GM12878 (cell line): Measurements from ENCODE around the gene SHANK3. TPM values are rescaled to one million over a fixed set of nuclear protein-coding genes. Genes with fewer than 3 reads are reported as not detected.

ENCODE experiments used
- ATAC-seq: fragments of 200-7000 bp; cut with Tn5 transposase; 3 replicates; pipeline ENCODE4 v1.9.1; 2020; ENCODE audit warnings: mild to moderate bottlenecking, moderate library complexity
- BruUV-seq: library from RNA; stranded (reverse); fragments of 400-500 nt; replicated peaks from 2 replicates; lab custom pipeline; 2021; lab: Mats Ljungman, UMichigan
- CTCF ChIA-PET: fragments of 300-600 bp; sonication (Branson Sonifier 250); formaldehyde crosslinking; extraction: SDS; loops from one replicate; lab custom pipeline; 2021; ENCODE audit warnings: inconsistent platforms; lab: Yijun Ruan, JAX
- POLR2A ChIA-PET: fragments of 350-600 bp; formaldehyde crosslinking; extraction: SDS; loops from one replicate; lab custom pipeline; 2021; ENCODE audit warnings: inconsistent platforms; lab: Charles Lee
- RAD21 ChIA-PET: fragments of 300-600 bp; sonication (Branson Sonifier 250); formaldehyde crosslinking; loops from one replicate; lab custom pipeline; 2023; ENCODE audit warnings: antibody characterized with exemption; ENCODE audit not compliant: unreplicated experiment; lab: Charles Lee
- SMC1A ChIA-PET: fragments of 300-600 bp; sonication (Branson Sonifier 250); formaldehyde crosslinking; loops from one replicate; lab custom pipeline; 2023; ENCODE audit not compliant: unreplicated experiment, uncharacterized antibody; lab: Charles Lee
- DNase-seq: peaks from one replicate; pipeline ENCODE4 v3.0.0-alpha.2; 2011; ENCODE audit warnings: low read depth, low spot score
- FAIRE-seq: peaks from 3 replicates; lab custom pipeline; 2011; peaks lifted over from hg19 to GRCh38; lab: Jason Lieb, UNC
- H2AFZ ChIP-seq: 2 replicates; pipeline ENCODE4 v1.6.0; 2011; ENCODE audit warnings: low read depth, low read length, control low read depth; ENCODE audit not compliant: control insufficient read depth
- H3K27ac ChIP-seq: 2 replicates; pipeline ENCODE4 v1.5.1; 2011; ENCODE audit warnings: control low read depth; ENCODE audit not compliant: control insufficient read depth, insufficient read depth
- H3K27me3 ChIP-seq, 2 experiments: replicated peaks in 1 of 2; 2 replicates each; pipeline versions ENCODE4 v1.6.0 to v1.6.1; 2011; ENCODE audit warnings: low read length in 1 of 2; ENCODE audit not compliant: control insufficient read depth in 2 of 2, insufficient read depth in 2 of 2
- H3K36me3 ChIP-seq, 2 experiments: 2 replicates each; pipeline ENCODE4 v1.5.1; 2011; ENCODE audit warnings: low read length in 1 of 2; ENCODE audit not compliant: control insufficient read depth in 2 of 2, insufficient read depth in 2 of 2
- H3K4me1 ChIP-seq: 2 replicates; pipeline ENCODE4 v1.6.1; 2011; ENCODE audit warnings: mild to moderate bottlenecking, low read length, moderate library complexity, mixed read lengths; ENCODE audit not compliant: control insufficient read depth, insufficient read depth
- H3K4me2 ChIP-seq: 2 replicates; pipeline ENCODE4 v1.6.0; 2011; ENCODE audit warnings: control low read depth; ENCODE audit not compliant: control insufficient read depth, insufficient read depth
- H3K4me3 ChIP-seq: fragments of 200-600 bp; sonication (generic); 2 replicates; pipeline ENCODE4 v1.5.1; 2016
- H3K79me2 ChIP-seq: 2 replicates; pipeline ENCODE4 v1.6.0; 2011; ENCODE audit warnings: low read length; ENCODE audit not compliant: control insufficient read depth, insufficient read depth
- H3K9ac ChIP-seq: 2 replicates; pipeline ENCODE4 v1.8.0; 2011; ENCODE audit warnings: low read length, control low read depth, mixed read lengths; ENCODE audit not compliant: control insufficient read depth, insufficient read depth
- H3K9me3 ChIP-seq: replicated peaks from 3 replicates; pipeline ENCODE4 v1.5.1; 2011; ENCODE audit warnings: mild to moderate bottlenecking, low read length; ENCODE audit not compliant: control insufficient read depth, insufficient read depth
- H4K20me1 ChIP-seq: 2 replicates; pipeline ENCODE4 v1.6.0; 2011; ENCODE audit not compliant: control insufficient read depth, insufficient read depth
- ATF7 ChIP-seq: fragments of 450-650 bp; IDR thresholded peaks from 2 replicates; pipeline ENCODE4 v1.6.1; 2016; ENCODE audit warnings: low read depth, mild to moderate bottlenecking
- BCL11A ChIP-seq: IDR thresholded peaks from 2 replicates; pipeline ENCODE4 v1.6.1; 2011; ENCODE audit warnings: low read depth, low read length
- DPF2 ChIP-seq: fragments of 450-650 bp; IDR thresholded peaks from 2 replicates; pipeline ENCODE4 v1.6.1; 2017; ENCODE audit warnings: mild to moderate bottlenecking
- EGR1 ChIP-seq, 2 experiments: IDR thresholded peaks; 1 replicate in 1 of 2; 2 replicates in 1 of 2; pipeline ENCODE4 v1.6.1; 2011 to 2012; ENCODE audit warnings: low read depth in 2 of 2, low read length in 2 of 2, borderline replicate concordance in 1 of 2, mild to moderate bottlenecking in 1 of 2, moderate library complexity in 1 of 2
- ESRRA ChIP-seq: IDR thresholded peaks from 2 replicates; pipeline ENCODE4 v1.6.1; 2012; ENCODE audit warnings: mild to moderate bottlenecking, low read length, improper control_type of control experiment
- ETV6 ChIP-seq, 2 experiments: fragments of 450-650 bp in 1 of 2; IDR thresholded peaks in 1 of 2; conservative IDR thresholded peaks in 1 of 2; 2 replicates each; pipeline ENCODE4 v1.6.1; 2014; ENCODE audit warnings: antibody characterized with exemption in 1 of 2, borderline replicate concordance in 1 of 2, low read depth in 1 of 2, mild to moderate bottlenecking in 1 of 2, moderate library complexity in 1 of 2
- HCFC1 ChIP-seq: fragments of 150-350 bp; IDR thresholded peaks from 2 replicates; pipeline ENCODE4 v1.6.1; 2014; ENCODE audit warnings: low read length
- RELA ChIP-seq: fragments of 450-650 bp; IDR thresholded peaks from 2 replicates; pipeline ENCODE4 v1.8.0; 2014; ENCODE audit warnings: borderline replicate concordance; ENCODE audit not compliant: partially characterized antibody
- RUNX3 ChIP-seq: IDR thresholded peaks from 2 replicates; pipeline ENCODE4 v1.6.1; 2012; ENCODE audit warnings: low read length, inconsistent platforms
- SIN3A ChIP-seq: IDR thresholded peaks from 2 replicates; pipeline ENCODE4 v1.6.1; 2012; ENCODE audit warnings: low read depth, low read length, improper control_type of control experiment
- SMAD1 ChIP-seq: fragments of 450-650 bp; IDR thresholded peaks from 2 replicates; pipeline ENCODE4 v1.6.1; 2018; ENCODE audit warnings: mild to moderate bottlenecking, low read depth; ENCODE audit not compliant: partially characterized antibody
- SPI1 ChIP-seq: IDR thresholded peaks from 2 replicates; pipeline ENCODE4 v1.6.1; 2011; ENCODE audit warnings: low read depth, mild to moderate bottlenecking, low read length, moderate library complexity, borderline replicate concordance; ENCODE audit not compliant: insufficient read depth
- STAT1 ChIP-seq: fragments of 450-650 bp; conservative IDR thresholded peaks from 2 replicates; pipeline ENCODE4 v1.6.1; 2014; ENCODE audit warnings: antibody characterized with exemption, mild to moderate bottlenecking
- YBX1 ChIP-seq: fragments of 450-650 bp; IDR thresholded peaks from 2 replicates; pipeline ENCODE4 v1.6.1; 2016; ENCODE audit warnings: antibody characterized with exemption
- WGBS: methylation state at CpG from one replicate; pipeline ENCODE4 v1.1.6; 2016; ENCODE audit warnings: low lambda C conversion rate; ENCODE audit not compliant: insufficient replicate concordance, insufficient coverage; ENCODE audit errors: missing lambda C conversion rate; 5-methylcytosine and 5-hydroxymethylcytosine counted together
- in situ Hi-C: fragments of 300-500 bp; cut with MboI; formaldehyde crosslinking; loops from 9 replicates; pipeline ENCODE4 v1.14.3; 2018; ENCODE audit warnings: mixed read lengths
- intact Hi-C: fragments of 100-400 bp; cut with micrococcal nuclease; formaldehyde crosslinking; loops from one replicate; pipeline ENCODE4 v1.14.2; 2022; ENCODE audit not compliant: unreplicated experiment
- polyA plus RNA-seq, 11 experiments: library from polyadenylated mRNA; depleted of rRNA in 4 of 11; unstranded in 6 of 11; stranded (reverse) in 5 of 11; fragments of >200 nt; fragmentation: Nextera tagmentation in 4 of 11; fragmentation: Illumina TruSeq in 1 of 11; extraction: Ambion mirVana in 4 of 11; extraction: Trizol in 1 of 11; gene quantifications; 1 replicate in 1 of 11; 2 replicates in 10 of 11; pipeline versions ENCODE4 v1.2.1 to v1.2.3, GENCODE V29; 2011 to 2016; ENCODE audit warnings: inconsistent platforms in 2 of 11, missing spikeins in 2 of 11, low read depth in 1 of 11
- total RNA-seq, 4 experiments: library from RNA; depleted of rRNA in 3 of 4; stranded (reverse); fragments of >200 nt in 3 of 4; fragmentation: Illumina TruSeq in 1 of 4; extraction: Trizol in 1 of 4; gene quantifications; 2 replicates each; pipeline versions ENCODE4 v1.2.1 to v1.2.3, GENCODE V29; 2013 to 2021
- TF ChIP-seq, protein P1 (sequence below): fragments of 450-650 bp; IDR thresholded peaks from 2 replicates; pipeline ENCODE4 v1.6.1; 2017; ENCODE audit warnings: mild to moderate bottlenecking, moderate library complexity
- TF ChIP-seq, protein P2 (sequence below): fragments of 450-650 bp; formaldehyde crosslinking; IDR thresholded peaks from 2 replicates; pipeline ENCODE4 v1.4.0; 2022; ENCODE audit warnings: mild to moderate bottlenecking, moderate library complexity

SHANK3 gene
- total and polyA plus RNA-seq, 10 of the 15 experiments (the other 5 are each of a cell fraction or from before 2014, with no cell fraction given): under 0.01 to 0.10 (median 0.05) TPM; not detected in 6

DNA sequence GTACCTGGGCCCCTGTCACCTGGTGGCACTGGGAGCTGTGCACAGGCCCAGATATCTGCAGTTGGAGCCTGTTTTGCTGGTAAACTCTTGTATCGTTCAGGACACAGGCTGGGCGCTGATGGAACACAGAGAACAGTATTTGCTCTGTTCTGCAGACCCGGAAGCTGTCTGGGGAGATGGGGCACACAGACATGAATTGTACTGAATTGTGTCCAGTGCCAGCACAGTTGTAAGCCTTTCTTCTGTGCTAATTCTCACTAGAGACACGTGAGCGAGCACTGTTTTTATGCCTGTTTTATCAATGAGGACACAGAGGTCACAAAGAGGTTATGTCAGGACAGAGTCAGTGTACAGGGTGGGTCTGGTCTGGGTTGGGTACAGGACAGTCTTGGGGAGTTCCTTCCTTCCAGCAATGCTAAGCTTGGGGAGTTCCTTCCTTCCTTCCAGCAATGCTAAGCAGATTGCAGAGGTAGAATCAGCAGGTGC is 41.0 kb downstream of the SHANK3 start (continued):
- TF ChIP-seq ESRRA (no peak), SPI1 (no peak), YBX1 (no peak), SIN3A (no peak), RUNX3 (no peak), RELA (no peak)
- TF ChIP-seq, protein P1, sequence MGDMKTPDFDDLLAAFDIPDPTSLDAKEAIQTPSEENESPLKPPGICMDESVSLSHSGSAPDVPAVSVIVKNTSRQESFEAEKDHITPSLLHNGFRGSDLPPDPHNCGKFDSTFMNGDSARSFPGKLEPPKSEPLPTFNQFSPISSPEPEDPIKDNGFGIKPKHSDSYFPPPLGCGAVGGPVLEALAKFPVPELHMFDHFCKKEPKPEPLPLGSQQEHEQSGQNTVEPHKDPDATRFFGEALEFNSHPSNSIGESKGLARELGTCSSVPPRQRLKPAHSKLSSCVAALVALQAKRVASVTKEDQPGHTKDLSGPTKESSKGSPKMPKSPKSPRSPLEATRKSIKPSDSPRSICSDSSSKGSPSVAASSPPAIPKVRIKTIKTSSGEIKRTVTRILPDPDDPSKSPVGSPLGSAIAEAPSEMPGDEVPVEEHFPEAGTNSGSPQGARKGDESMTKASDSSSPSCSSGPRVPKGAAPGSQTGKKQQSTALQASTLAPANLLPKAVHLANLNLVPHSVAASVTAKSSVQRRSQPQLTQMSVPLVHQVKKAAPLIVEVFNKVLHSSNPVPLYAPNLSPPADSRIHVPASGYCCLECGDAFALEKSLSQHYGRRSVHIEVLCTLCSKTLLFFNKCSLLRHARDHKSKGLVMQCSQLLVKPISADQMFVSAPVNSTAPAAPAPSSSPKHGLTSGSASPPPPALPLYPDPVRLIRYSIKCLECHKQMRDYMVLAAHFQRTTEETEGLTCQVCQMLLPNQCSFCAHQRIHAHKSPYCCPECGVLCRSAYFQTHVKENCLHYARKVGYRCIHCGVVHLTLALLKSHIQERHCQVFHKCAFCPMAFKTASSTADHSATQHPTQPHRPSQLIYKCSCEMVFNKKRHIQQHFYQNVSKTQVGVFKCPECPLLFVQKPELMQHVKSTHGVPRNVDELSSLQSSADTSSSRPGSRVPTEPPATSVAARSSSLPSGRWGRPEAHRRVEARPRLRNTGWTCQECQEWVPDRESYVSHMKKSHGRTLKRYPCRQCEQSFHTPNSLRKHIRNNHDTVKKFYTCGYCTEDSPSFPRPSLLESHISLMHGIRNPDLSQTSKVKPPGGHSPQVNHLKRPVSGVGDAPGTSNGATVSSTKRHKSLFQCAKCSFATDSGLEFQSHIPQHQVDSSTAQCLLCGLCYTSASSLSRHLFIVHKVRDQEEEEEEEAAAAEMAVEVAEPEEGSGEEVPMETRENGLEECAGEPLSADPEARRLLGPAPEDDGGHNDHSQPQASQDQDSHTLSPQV: no peak

DNA sequence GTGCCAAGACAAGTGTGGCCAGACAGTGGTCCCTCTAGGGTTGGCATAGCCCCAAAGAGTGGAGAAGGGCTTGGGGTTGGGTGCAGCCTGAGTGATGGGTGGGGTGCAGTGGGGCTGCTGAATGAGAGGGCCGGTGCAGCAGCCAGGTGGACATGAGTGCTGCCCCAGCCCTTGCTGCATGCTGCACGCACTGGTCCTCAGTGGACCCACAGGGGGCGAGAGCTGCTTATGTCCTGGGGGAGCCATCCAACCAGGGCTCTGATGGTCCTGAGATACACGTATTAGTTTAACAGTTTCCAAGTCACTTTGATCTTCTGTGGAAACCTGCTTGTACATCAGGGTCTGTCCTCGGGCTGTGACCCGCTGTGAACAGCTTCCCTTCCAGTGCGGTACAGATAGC is 41.5 kb downstream of the SHANK3 start:
- Histone ChIP-seq H3K27ac (no peak overlapping the region), H3K9ac (no peak overlapping the region), H3K9me3 (no peaks in the 10 kb centered on the region), H3K4me2 (no peak overlapping the region), H3K4me1 (no peaks in the 10 kb centered on the region), H3K27me3 (peaks cover 0 to 7% of the 10 kb centered on the region in 2 experiments; a peak in 2 of 4 replicates), H2AFZ (no peak overlapping the region), H3K4me3 (no peak overlapping the region), H3K79me2 (no peaks in the 10 kb centered on the region), H3K36me3 (no peaks in the 10 kb centered on the region), H4K20me1 (no peaks in the 10 kb centered on the region)
- TF ChIP-seq SMAD1: no peak
- no peak for TF ChIP-seq HCFC1
- TF ChIP-seq EGR1 (IDR thresholded peaks at IDR 0.05; ENCODE audit: borderline replicate concordance in 1 of 2, low read depth in 2 of 2, low read length in 2 of 2): no peak
- TF ChIP-seq STAT1: no peak
- no peak for TF ChIP-seq DPF2
- no peak for TF ChIP-seq ETV6 (conservative IDR thresholded peaks at IDR 0.05 in 1 of 2, IDR thresholded peaks at IDR 0.05 in 1 of 2; ENCODE audit: borderline replicate concordance in 1 of 2, low read depth in 1 of 2)
- TF ChIP-seq BCL11A: no peak
- TF ChIP-seq, protein P2, sequence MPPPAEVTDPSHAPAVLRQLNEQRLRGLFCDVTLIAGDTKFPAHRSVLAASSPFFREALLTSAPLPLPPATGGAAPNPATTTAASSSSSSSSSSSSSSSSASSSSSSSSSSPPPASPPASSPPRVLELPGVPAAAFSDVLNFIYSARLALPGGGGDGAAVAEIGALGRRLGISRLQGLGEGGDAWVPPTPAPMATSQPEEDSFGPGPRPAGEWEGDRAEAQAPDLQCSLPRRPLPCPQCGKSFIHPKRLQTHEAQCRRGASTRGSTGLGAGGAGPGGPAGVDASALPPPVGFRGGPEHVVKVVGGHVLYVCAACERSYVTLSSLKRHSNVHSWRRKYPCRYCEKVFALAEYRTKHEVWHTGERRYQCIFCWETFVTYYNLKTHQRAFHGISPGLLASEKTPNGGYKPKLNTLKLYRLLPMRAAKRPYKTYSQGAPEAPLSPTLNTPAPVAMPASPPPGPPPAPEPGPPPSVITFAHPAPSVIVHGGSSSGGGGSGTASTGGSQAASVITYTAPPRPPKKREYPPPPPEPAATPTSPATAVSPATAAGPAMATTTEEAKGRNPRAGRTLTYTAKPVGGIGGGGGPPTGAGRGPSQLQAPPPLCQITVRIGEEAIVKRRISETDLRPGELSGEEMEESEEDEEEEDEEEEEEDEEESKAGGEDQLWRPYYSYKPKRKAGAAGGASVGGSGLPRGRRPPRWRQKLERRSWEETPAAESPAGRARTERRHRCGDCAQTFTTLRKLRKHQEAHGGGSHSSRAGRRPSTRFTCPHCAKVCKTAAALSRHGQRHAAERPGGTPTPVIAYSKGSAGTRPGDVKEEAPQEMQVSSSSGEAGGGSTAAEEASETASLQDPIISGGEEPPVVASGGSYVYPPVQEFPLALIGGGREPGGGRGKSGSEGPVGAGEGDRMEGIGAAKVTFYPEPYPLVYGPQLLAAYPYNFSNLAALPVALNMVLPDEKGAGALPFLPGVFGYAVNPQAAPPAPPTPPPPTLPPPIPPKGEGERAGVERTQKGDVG (CRISPR knock-in tag): no peak
- TF ChIP-seq ATF7: no peak
- SMC1A ChIA-PET: no interaction called here
- CTCF ChIA-PET: interaction anchor here (0.9 kb wide), 1 partner anchor 12 kb away, joined by 3 read pairs; no protein-coding TSS in a partner anchor
- BruUV-seq: no TSS peak
- no peak for DNase-seq
- intact Hi-C loops: no loop called here
- POLR2A ChIA-PET: no interaction called here
- ATAC-seq: no peak
- 33% methylated on average over 6 of the region's 7 CpGs for WGBS
- no peak for FAIRE-seq
- RAD21 ChIA-PET: no interaction called here
- in situ Hi-C loops: no loop called here
